ENCODE data around the gene SLC22A23. TPM values are rescaled to one million over a fixed set of nuclear protein-coding genes. Genes with fewer than 3 reads are reported as not detected.

Gene SLC22A23
- total and polyA plus RNA-seq, 2 donors (not counting 1 experiment from before 2014, with no cell fraction given) = 0.18 to 1.4 TPM

DNA sequence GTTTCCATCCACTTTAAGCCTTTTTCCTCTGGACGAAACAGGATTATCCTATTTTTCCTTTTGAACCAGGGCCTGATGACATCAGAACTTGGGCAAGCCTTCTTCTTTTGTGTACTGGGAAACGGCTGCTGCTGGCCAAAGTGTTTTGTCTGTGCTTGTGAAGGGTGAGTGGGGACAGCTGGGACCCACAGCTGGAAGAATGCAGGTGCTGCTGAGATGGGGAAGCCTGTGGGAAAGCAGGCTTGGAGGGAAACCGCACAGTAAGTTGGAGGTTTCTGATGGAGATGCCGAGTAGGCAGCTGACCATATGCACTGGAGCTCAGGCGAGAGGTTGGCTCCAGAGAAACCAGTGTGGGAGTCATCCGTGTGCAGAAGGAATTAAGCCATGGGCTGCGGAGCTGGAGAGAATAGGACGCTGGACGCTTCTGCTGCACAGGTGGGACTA is 206.6 kb downstream of the SLC22A23 start:
- Histone ChIP-seq H3K36me3 (replicated peaks in 1 of 2; ENCODE audit: control extremely low read depth in 1 of 2, control insufficient read depth in 1 of 2, extremely low read depth in 1 of 2, insufficient read depth in 2 of 2, low read length in 1 of 2) (no peaks in the 10 kb centered on the region), H3K4me3 (ENCODE audit: control extremely low read depth in 1 of 5, extremely low read depth in 1 of 5, insufficient read depth in 1 of 5, low read depth in 2 of 5, low read length in 4 of 5) (no peak overlapping the region), H3K27ac (ENCODE audit: low read length in 2 of 2) (no peak overlapping the region), H3K4me1 (ENCODE audit: control insufficient read depth in 2 of 2, insufficient read depth in 2 of 2, low read length in 2 of 2) (peaks cover 7 to 8% of the 10 kb centered on the region in 2 donors), H3K27me3 (replicated peaks in 1 of 4; ENCODE audit: control extremely low read depth in 1 of 4, control insufficient read depth in 3 of 4, insufficient read depth in 4 of 4, low read length in 3 of 4) (peaks cover 0 to 39% (median 14%) of the 10 kb centered on the region in 4 experiments), H3K4me2 (replicated peaks; ENCODE audit: low read depth, low read length, poor library complexity, severe bottlenecking) (no peak overlapping the region), H3K9me3 (ENCODE audit: control extremely low read depth in 1 of 3, control insufficient read depth in 2 of 3, insufficient read depth in 1 of 3, low read length in 2 of 3) (peaks cover 0 to 7% (median 0%) of the 10 kb centered on the region in 3 donors), H4K20me1 (ENCODE audit: control insufficient read depth, insufficient read depth, low read length, poor library complexity, severe bottlenecking) (no peaks in the 10 kb centered on the region), H3K9ac (ENCODE audit: low read length) (no peak overlapping the region), H2AFZ (ENCODE audit: insufficient read depth, low read depth, low read length, poor library complexity, severe bottlenecking) (no peak overlapping the region), H3K79me2 (ENCODE audit: control insufficient read depth, insufficient read depth, low read length) (no peaks in the 10 kb centered on the region)
- Mint-ChIP-seq H3K4me3 (no peak overlapping the region), H3K27me3 (peaks cover 36% of the 10 kb centered on the region), H3K27ac (no peak overlapping the region), H3K9me3 (ENCODE audit: insufficient read depth) (no peaks in the 10 kb centered on the region), H3K4me1 (peaks cover 4% of the 10 kb centered on the region)
- CTCF ChIA-PET = interaction anchor here (0.7 to 5.3 kb wide), 10 partner anchors 7 to 771 kb away, joined by 3 to 82 read pairs (median 8); partner anchors contain the start of gene BPHL
- DNase-seq = no peak
- intact Hi-C loops (cut with micrococcal nuclease) = loop anchor here (2.0 to 10.0 kb wide), 4 partner anchors 87 to 885 kb away; partner anchors contain the start of genes ECI2, NQO2 and RIPK1
- no peak for ATAC-seq (ENCODE audit: low read depth)
- no peak for TF ChIP-seq EZH2 (IDR thresholded peaks at IDR 0.05; ENCODE audit: borderline replicate concordance, insufficient read depth, low read depth, low read length, poor library complexity, severe bottlenecking)
- TF ChIP-seq, protein P1, sequence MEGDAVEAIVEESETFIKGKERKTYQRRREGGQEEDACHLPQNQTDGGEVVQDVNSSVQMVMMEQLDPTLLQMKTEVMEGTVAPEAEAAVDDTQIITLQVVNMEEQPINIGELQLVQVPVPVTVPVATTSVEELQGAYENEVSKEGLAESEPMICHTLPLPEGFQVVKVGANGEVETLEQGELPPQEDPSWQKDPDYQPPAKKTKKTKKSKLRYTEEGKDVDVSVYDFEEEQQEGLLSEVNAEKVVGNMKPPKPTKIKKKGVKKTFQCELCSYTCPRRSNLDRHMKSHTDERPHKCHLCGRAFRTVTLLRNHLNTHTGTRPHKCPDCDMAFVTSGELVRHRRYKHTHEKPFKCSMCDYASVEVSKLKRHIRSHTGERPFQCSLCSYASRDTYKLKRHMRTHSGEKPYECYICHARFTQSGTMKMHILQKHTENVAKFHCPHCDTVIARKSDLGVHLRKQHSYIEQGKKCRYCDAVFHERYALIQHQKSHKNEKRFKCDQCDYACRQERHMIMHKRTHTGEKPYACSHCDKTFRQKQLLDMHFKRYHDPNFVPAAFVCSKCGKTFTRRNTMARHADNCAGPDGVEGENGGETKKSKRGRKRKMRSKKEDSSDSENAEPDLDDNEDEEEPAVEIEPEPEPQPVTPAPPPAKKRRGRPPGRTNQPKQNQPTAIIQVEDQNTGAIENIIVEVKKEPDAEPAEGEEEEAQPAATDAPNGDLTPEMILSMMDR (IDR thresholded peaks at IDR 0.05) = no peak
- 94% methylated on average over 8 of the region's 9 CpGs for WGBS (ENCODE audit: insufficient coverage)
- POLR2A ChIA-PET = no interaction called here

DNA sequence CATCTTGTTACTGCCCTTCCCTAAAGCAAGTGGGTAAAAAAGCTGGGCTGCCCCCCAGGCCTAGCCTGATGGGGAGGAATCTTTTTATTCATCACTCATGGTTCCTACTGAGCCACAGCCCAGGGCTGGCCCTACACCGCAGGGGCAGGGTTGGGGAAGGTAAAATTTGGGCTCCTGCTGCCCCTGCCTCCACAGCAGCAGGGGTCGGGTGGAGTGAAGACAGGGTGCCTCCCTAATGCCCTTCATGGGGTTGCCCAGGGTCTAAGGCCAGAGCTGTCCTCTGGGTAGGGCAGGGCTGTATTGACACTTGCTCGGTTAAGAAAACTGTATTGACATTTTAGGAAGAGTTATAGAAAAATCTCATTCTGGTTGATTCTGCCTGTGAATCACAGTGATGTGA is 207.0 kb downstream of the SLC22A23 start:
- intact Hi-C loops (cut with micrococcal nuclease) = loop anchor here (2.0 to 10.0 kb wide), 4 partner anchors 87 to 885 kb away; partner anchors contain the start of genes ECI2, NQO2 and RIPK1
- peaks cover 0 to 39% (median 14%) of the 10 kb centered on the region in 4 experiments for H3K27me3 ChIP-seq (replicated peaks in 1 of 4; ENCODE audit: control extremely low read depth in 1 of 4, control insufficient read depth in 3 of 4, insufficient read depth in 4 of 4, low read length in 3 of 4)

More for the DNA sequence above, 207.0 kb downstream of the SLC22A23 start:
- Histone ChIP-seq H3K4me1 (ENCODE audit: control insufficient read depth in 2 of 2, insufficient read depth in 2 of 2, low read length in 2 of 2) (peaks cover 7 to 8% of the 10 kb centered on the region in 2 donors), H4K20me1 (ENCODE audit: control insufficient read depth, insufficient read depth, low read length, poor library complexity, severe bottlenecking) (no peaks in the 10 kb centered on the region), H3K9ac (ENCODE audit: low read length) (no peak overlapping the region), H3K27ac (ENCODE audit: low read length in 2 of 2) (no peak overlapping the region), H3K4me3 (ENCODE audit: control extremely low read depth in 1 of 5, extremely low read depth in 1 of 5, insufficient read depth in 1 of 5, low read depth in 2 of 5, low read length in 4 of 5) (no peak overlapping the region), H3K36me3 (replicated peaks in 1 of 2; ENCODE audit: control extremely low read depth in 1 of 2, control insufficient read depth in 1 of 2, extremely low read depth in 1 of 2, insufficient read depth in 2 of 2, low read length in 1 of 2) (no peaks in the 10 kb centered on the region), H3K79me2 (ENCODE audit: control insufficient read depth, insufficient read depth, low read length) (no peaks in the 10 kb centered on the region), H3K4me2 (replicated peaks; ENCODE audit: low read depth, low read length, poor library complexity, severe bottlenecking) (no peak overlapping the region), H3K9me3 (ENCODE audit: control extremely low read depth in 1 of 3, control insufficient read depth in 2 of 3, insufficient read depth in 1 of 3, low read length in 2 of 3) (peaks cover 0 to 7% (median 0%) of the 10 kb centered on the region in 3 donors), H2AFZ (ENCODE audit: insufficient read depth, low read depth, low read length, poor library complexity, severe bottlenecking) (no peak overlapping the region)
- 100% methylated on average over 2 of the region's 3 CpGs for WGBS (ENCODE audit: insufficient coverage)
- Mint-ChIP-seq H3K4me1 (peaks cover 4% of the 10 kb centered on the region), H3K27me3 (peaks cover 38% of the 10 kb centered on the region), H3K9me3 (ENCODE audit: insufficient read depth) (no peaks in the 10 kb centered on the region), H3K4me3 (no peak overlapping the region), H3K27ac (no peak overlapping the region)
- DNase-seq = no peak
- no peak for ATAC-seq (ENCODE audit: low read depth)
- ChIA-PET POLR2A (no interaction called here), CTCF (interaction anchor here (0.7 to 5.3 kb wide), 6 partner anchors 15 to 260 kb away, joined by 3 to 82 read pairs (median 10); partner anchors contain the start of gene BPHL)
- TF ChIP-seq EZH2 (IDR thresholded peaks at IDR 0.05; ENCODE audit: borderline replicate concordance, insufficient read depth, low read depth, low read length, poor library complexity, severe bottlenecking) = no peak
- TF ChIP-seq, protein P1 (IDR thresholded peaks at IDR 0.05) = no peak
